Measurements from ENCODE around the gene PCDHA5.

Gene PCDHA5

GRCh38 chr5:140868721-140869554, 47.5 kb downstream of the PCDHA5 start, which contains the start of gene PCDHA11:
Gene PCDHA11, plus strand, starts transcription at chr5:140868957. Its CDS starts 147 bp downstream, at chr5:140869104.
- no peak for DNase-seq

GRCh38 chr5:140869555-140869886, 48.1 kb downstream of the PCDHA5 start:
- DNase-seq = no peak

DNA sequence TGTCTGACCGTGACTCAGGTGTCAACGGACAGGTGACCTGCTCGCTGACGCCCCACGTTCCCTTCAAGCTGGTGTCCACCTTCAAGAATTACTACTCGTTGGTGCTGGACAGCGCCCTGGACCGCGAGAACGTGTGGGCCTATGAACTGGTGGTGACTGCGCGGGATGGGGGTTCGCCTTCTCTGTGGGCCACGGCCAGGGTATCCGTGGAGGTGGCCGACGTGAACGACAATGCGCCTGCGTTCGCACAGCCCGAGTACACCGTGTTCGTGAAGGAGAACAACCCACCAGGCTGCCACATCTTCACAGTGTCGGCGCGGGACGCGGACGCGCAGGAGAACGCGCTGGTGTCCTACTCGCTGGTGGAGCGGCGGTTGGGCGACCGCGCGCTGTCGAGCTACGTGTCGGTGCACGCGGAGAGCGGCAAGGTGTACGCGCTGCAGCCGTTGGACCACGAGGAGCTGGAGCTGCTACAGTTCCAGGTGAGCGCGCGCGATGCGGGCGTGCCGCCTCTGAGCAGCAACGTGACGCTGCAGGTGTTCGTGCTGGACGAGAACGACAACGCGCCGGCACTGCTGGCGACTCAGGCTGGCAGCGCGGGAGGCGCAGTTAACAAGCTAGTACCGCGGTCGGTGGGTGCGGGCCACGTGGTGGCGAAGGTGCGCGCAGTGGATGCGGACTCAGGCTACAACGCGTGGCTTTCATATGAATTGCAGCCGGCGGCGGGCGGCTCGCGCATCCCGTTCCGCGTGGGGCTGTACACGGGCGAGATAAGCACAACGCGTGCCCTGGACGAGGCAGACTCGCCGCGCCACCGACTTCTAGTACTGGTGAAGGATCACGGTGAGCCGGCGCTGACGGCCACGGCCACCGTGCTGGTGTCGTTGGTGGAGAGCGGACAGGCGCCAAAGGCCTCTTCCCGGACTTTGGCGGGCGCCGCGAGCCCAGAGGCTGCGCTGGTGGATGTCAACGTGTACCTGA, 49.1 kb downstream of the PCDHA5 start:
- no peak for DNase-seq
